HepG2 (cell line): ENCODE results near the gene CADPS2. TPM values are rescaled to one million over a fixed set of nuclear protein-coding genes. Genes with fewer than 3 reads are reported as not detected.

Experiments used
- ATAC-seq: fragments of 200-7000 bp; cut with Tn5 transposase; 3 replicates; pipeline ENCODE4 v1.9.1; 2020; ENCODE audit warnings: mild to moderate bottlenecking, moderate library complexity
- BruUV-seq: library from RNA; stranded (reverse); fragments of 400-500 nt; replicated peaks from 2 replicates; lab custom pipeline; 2021; lab: Mats Ljungman, UMichigan
- CTCF ChIA-PET: fragments of 300-600 bp; formaldehyde crosslinking; extraction: SDS; loops from one replicate; lab custom pipeline; 2021; ENCODE audit warnings: low total read pairs, inconsistent platforms, low intra/inter-chr PET ratio; lab: Yijun Ruan, JAX
- POLR2A ChIA-PET: fragments of 350-600 bp; sonication (Branson Sonifier 250); formaldehyde crosslinking; loops from one replicate; lab custom pipeline; 2020; ENCODE audit warnings: antibody characterized with exemption, inconsistent platforms; lab: Yijun Ruan, JAX
- DNase-seq: peaks from one replicate; pipeline ENCODE4 v3.0.0-alpha.2; 2015; ENCODE audit warnings: low spot score
- FAIRE-seq: peaks from 3 replicates; lab custom pipeline; 2011; peaks lifted over from hg19 to GRCh38; lab: Jason Lieb, UNC
- H2AFZ ChIP-seq: one replicate; pipeline ENCODE4 v1.6.1; 2011; ENCODE audit warnings: low read length, inconsistent platforms
- H3K27ac ChIP-seq: fragments of 300-600 bp; 3 replicates; pipeline ENCODE4 v1.8.0; 2011; ENCODE audit warnings: mixed run types, mild to moderate bottlenecking, mixed read lengths, low read length, inconsistent platforms; ENCODE audit not compliant: insufficient read depth; ENCODE audit errors: extremely low read length
- H3K27me3 ChIP-seq, 2 experiments: fragments of 200-600 bp in 1 of 2; 2 replicates in 1 of 2; 3 replicates in 1 of 2; pipeline versions ENCODE4 v1.6.0 to v1.8.0; 2011; ENCODE audit warnings: low read length in 2 of 2, mild to moderate bottlenecking in 2 of 2, moderate library complexity in 2 of 2, inconsistent platforms in 1 of 2; ENCODE audit not compliant: insufficient read depth in 2 of 2, control insufficient read depth in 1 of 2
- H3K36me3 ChIP-seq, 2 experiments: fragments of 200-600 bp in 1 of 2; replicated peaks in 1 of 2; 2 replicates in 1 of 2; 3 replicates in 1 of 2; pipeline versions ENCODE4 v1.5.1 to v1.8.0; 2011; ENCODE audit warnings: low read length in 2 of 2, inconsistent platforms in 1 of 2; ENCODE audit not compliant: insufficient read depth in 2 of 2, control insufficient read depth in 1 of 2
- H3K4me1 ChIP-seq: 2 replicates; pipeline ENCODE4 v1.5.1; 2012; ENCODE audit warnings: low read length, inconsistent platforms; ENCODE audit not compliant: insufficient read depth
- H3K4me2 ChIP-seq: 2 replicates; pipeline ENCODE4 v1.6.0; 2011; ENCODE audit warnings: low read depth, low read length, inconsistent platforms
- H3K4me3 ChIP-seq, 3 experiments: fragments of 200-600 bp in 1 of 3; sonication (generic), shearing (Covaris generic) in 1 of 3; replicated peaks in 1 of 3; 2 replicates each; pipeline ENCODE4 v1.5.1; 2011 to 2016; ENCODE audit warnings: low read length in 3 of 3, inconsistent platforms in 2 of 3, low read depth in 2 of 3, mild to moderate bottlenecking in 2 of 3, control low read depth in 1 of 3, mixed read lengths in 1 of 3; ENCODE audit not compliant: insufficient read depth in 1 of 3
- H3K79me2 ChIP-seq: one replicate; pipeline ENCODE4 v1.6.1; 2011; ENCODE audit warnings: low read length, inconsistent platforms; ENCODE audit not compliant: insufficient read depth
- H3K9ac ChIP-seq: 2 replicates; pipeline ENCODE4 v1.6.0; 2011; ENCODE audit warnings: mild to moderate bottlenecking, low read depth, low read length, inconsistent platforms; ENCODE audit not compliant: insufficient read depth
- H3K9me3 ChIP-seq: 2 replicates; pipeline ENCODE4 v1.5.1; 2012; ENCODE audit warnings: mild to moderate bottlenecking, low read length
- H4K20me1 ChIP-seq: 2 replicates; pipeline ENCODE4 v1.6.0; 2011; ENCODE audit warnings: inconsistent platforms, mild to moderate bottlenecking, low read length, moderate library complexity; ENCODE audit not compliant: insufficient read depth
- KLF12 ChIP-seq: sonication (generic); formaldehyde crosslinking; IDR thresholded peaks from 2 replicates; pipeline ENCODE4 v1.4.0; 2020; ENCODE audit warnings: missing genetic modification reagents, borderline replicate concordance
- MTF2 ChIP-seq: sonication (generic); formaldehyde crosslinking; IDR thresholded peaks from 2 replicates; pipeline ENCODE4 v1.5.0; 2020; ENCODE audit warnings: missing genetic modification reagents, borderline replicate concordance
- STAG1 ChIP-seq: sonication (generic); formaldehyde crosslinking; IDR thresholded peaks from 2 replicates; pipeline ENCODE4 v1.4.0; 2020; ENCODE audit warnings: missing genetic modification reagents
- SUZ12 ChIP-seq: fragments of 150-350 bp; IDR thresholded peaks from 2 replicates; pipeline ENCODE4 v1.6.1; 2014; ENCODE audit warnings: low read depth, low read length
- ZNF225 ChIP-seq: sonication (generic); formaldehyde crosslinking; IDR thresholded peaks from 2 replicates; pipeline ENCODE4 v1.4.0; 2020; ENCODE audit warnings: mild to moderate bottlenecking, missing genetic modification reagents
- WGBS: methylation state at CpG from one replicate; pipeline ENCODE4 v1.1.6; 2017; ENCODE audit warnings: low lambda C conversion rate; 5-methylcytosine and 5-hydroxymethylcytosine counted together
- in situ Hi-C: cut with HindIII; loops from 2 replicates; pipeline ENCODE4 v1.10.0; 2017; ENCODE audit warnings: low pct_unique_long_range_greater_than_20kb; ENCODE audit not compliant: extremely low pct_ligation_motif_present
- intact Hi-C: fragments of 100-400 bp; cut with micrococcal nuclease; formaldehyde crosslinking; loops from one replicate; pipeline ENCODE4 v1.10.0; 2022; ENCODE audit not compliant: unreplicated experiment
- polyA plus RNA-seq, 8 experiments: library from polyadenylated mRNA; depleted of rRNA in 3 of 8; stranded (reverse) in 7 of 8; unstranded in 1 of 8; fragments of >200 nt; fragmentation: Illumina TruSeq in 4 of 8; extraction: Trizol in 4 of 8; gene quantifications; 2 replicates each; pipeline versions ENCODE4 v1.2.1 to v1.2.3, GENCODE V29; 2011 to 2016; ENCODE audit warnings: low read depth in 4 of 8, missing spikeins in 1 of 8, mixed read lengths in 1 of 8; ENCODE audit not compliant: insufficient read depth in 1 of 8
- total RNA-seq, 5 experiments: library from RNA; depleted of rRNA; stranded (reverse); fragments of >200 nt; fragmentation: Illumina TruSeq; extraction: Trizol; gene quantifications; 2 replicates each; pipeline ENCODE4 v1.2.3, GENCODE V29; 2016; ENCODE audit warnings: low read depth in 1 of 5
- TF ChIP-seq, protein P1 (sequence below): sonication (generic); formaldehyde crosslinking; IDR thresholded peaks from 2 replicates; pipeline ENCODE4 v1.5.0; 2020; ENCODE audit warnings: mild to moderate bottlenecking, missing genetic modification reagents, moderate library complexity
- TF ChIP-seq, protein P2 (sequence below): sonication (generic); IDR thresholded peaks from 2 replicates; pipeline ENCODE4 v1.6.1; 2016; ENCODE audit warnings: low read depth, borderline replicate concordance

The CADPS2 gene
- total and polyA plus RNA-seq, 2 of the 13 experiments (the other 11 are each of a cell fraction or from before 2014, with no cell fraction given): 17.6 to 43.8 TPM

DNA sequence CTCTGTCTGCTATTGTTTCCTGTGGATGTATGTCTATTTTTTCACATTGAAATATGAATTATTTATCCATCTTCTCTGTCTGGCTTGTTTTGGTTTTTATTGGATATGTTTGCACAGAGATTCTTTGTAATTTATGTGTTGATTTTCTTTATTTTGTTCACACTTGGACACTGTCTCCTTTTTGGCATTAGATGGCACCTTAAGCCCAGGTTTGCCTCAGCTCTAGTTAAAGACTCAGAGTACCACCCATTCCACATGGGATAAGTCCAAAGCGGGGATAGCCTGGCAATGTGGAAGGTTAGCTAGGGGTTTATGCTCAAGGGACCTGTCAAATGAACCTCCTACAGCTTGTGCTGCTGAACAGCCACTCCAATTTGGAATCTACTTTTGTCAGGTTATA lies 595.8 kb downstream of the CADPS2 start:
- FAIRE-seq (no peak), DNase-seq (no peak), ATAC-seq (no peak)
- POLR2A ChIA-PET: no interaction called here
- CTCF ChIA-PET: no interaction called here
- intact Hi-C loops (loop anchor here (5.0 kb wide), 1 partner anchor 862 kb away; no protein-coding TSS in a partner anchor), in situ Hi-C loops (no loop called here)
- H3K4me3 ChIP-seq: no peak overlapping the region
- WGBS: 10% methylated on average over 1 of the region's 1 CpG
- no peaks in the 10 kb centered on the region for H4K20me1 ChIP-seq
- no TSS peak for BruUV-seq
- H3K36me3 ChIP-seq: no peaks in the 10 kb centered on the region
- no peak overlapping the region for H3K9ac ChIP-seq
- H2AFZ ChIP-seq: no peak overlapping the region
- no peaks in the 10 kb centered on the region for H3K9me3 ChIP-seq
- H3K27me3 ChIP-seq: no peaks in the 10 kb centered on the region
- no peaks in the 10 kb centered on the region for H3K4me1 ChIP-seq
- H3K27ac ChIP-seq: no peak overlapping the region
- TF ChIP-seq KLF12: no peak
- no peak for TF ChIP-seq SUZ12
- TF ChIP-seq, protein P1, sequence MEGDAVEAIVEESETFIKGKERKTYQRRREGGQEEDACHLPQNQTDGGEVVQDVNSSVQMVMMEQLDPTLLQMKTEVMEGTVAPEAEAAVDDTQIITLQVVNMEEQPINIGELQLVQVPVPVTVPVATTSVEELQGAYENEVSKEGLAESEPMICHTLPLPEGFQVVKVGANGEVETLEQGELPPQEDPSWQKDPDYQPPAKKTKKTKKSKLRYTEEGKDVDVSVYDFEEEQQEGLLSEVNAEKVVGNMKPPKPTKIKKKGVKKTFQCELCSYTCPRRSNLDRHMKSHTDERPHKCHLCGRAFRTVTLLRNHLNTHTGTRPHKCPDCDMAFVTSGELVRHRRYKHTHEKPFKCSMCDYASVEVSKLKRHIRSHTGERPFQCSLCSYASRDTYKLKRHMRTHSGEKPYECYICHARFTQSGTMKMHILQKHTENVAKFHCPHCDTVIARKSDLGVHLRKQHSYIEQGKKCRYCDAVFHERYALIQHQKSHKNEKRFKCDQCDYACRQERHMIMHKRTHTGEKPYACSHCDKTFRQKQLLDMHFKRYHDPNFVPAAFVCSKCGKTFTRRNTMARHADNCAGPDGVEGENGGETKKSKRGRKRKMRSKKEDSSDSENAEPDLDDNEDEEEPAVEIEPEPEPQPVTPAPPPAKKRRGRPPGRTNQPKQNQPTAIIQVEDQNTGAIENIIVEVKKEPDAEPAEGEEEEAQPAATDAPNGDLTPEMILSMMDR: peak; percentile 42
- peak; percentile 33 for TF ChIP-seq STAG1 (CRISPR knock-in tag)
- TF ChIP-seq MTF2 (CRISPR knock-in tag): no peak
- TF ChIP-seq ZNF225 (CRISPR knock-in tag): peak; percentile 94; the same call in 1 of the 2 replicates
- TF ChIP-seq, protein P2, sequence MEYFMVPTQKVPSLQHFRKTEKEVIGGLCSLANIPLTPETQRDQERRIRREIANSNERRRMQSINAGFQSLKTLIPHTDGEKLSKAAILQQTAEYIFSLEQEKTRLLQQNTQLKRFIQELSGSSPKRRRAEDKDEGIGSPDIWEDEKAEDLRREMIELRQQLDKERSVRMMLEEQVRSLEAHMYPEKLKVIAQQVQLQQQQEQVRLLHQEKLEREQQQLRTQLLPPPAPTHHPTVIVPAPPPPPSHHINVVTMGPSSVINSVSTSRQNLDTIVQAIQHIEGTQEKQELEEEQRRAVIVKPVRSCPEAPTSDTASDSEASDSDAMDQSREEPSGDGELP: no peak
- no peak overlapping the region for H3K4me2 ChIP-seq
- no peaks in the 10 kb centered on the region for H3K79me2 ChIP-seq
